NCI-H226 (cell line): ENCODE results near the gene HMG20B.

Experiments used
- DNase-seq: peaks from one replicate; pipeline ENCODE4 v3.0.0-alpha.2; 2015

The HMG20B gene

DNA sequence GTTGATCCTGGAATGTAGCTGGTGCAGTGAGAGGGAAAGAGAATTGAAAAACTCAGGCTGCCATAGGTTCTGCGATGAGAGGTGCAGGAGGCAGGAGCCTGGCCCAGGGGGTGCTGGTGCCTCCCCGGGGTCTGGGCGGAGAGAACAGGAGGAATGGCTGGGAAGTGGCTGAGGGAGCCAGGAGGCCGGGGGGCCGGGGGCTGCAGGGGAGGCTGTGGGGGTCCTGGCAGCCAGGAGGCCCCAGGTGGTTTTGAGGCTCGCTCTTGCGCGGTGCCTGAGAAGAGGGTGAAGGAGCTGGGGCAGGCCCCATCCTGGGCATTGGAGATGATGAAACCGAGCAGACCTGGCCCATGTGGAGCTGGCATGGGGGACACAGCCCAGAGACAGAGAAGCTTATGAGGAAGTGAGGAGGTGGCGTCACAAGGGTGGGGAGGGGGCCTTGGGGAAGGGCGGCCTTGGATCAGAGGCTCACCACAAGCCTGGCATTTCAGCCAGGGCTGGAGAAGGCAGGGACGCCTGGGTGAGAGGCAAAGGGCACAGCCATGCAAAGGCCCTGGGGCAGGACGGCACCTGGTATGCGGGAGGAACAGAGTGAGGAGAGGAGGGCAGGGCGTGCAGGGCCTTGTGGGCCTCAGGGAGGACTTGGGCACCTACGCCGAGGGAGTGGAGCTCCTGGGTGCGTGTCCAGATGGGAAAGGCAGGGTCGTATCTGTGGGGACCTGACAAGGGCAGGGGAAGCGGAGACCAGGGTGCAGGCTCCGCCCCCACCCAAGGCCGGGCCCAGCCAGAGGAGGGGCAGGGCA is 35.1 kb upstream of the HMG20B start:
- DNase-seq: no peak

DNA sequence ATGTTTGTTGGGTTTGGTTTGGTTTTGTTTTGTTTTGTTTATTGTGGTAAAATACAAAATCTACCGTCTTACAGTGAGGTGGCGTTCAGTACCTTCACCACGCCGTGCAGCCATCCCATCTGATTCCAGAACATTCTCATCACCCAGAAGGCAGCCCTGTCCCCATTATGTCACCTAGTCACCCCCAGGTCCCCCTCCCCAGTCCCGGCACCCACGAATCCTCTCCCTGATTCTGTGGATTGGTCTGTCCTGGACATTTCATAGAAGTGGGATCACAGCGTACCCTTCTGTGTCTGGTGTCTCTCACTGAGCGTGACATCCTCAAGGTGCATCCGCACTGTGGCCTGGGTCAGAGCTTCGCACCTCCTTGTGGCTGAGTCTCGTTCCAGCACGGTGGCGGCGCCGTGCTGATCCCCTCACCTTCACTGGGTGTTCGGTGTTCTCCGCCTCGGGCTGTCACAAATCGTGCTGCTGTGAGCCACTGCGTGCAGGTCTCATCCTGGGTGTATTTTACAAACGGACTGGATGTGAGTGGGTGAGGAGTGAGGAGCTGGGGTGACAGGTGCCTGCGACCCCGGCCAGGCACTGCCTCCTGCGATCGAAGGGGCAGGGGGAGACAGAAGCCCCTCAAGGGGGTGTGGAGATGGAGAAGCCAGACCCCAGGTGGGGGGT is 34.4 kb upstream of the HMG20B start:
- DNase-seq: no peak

DNA sequence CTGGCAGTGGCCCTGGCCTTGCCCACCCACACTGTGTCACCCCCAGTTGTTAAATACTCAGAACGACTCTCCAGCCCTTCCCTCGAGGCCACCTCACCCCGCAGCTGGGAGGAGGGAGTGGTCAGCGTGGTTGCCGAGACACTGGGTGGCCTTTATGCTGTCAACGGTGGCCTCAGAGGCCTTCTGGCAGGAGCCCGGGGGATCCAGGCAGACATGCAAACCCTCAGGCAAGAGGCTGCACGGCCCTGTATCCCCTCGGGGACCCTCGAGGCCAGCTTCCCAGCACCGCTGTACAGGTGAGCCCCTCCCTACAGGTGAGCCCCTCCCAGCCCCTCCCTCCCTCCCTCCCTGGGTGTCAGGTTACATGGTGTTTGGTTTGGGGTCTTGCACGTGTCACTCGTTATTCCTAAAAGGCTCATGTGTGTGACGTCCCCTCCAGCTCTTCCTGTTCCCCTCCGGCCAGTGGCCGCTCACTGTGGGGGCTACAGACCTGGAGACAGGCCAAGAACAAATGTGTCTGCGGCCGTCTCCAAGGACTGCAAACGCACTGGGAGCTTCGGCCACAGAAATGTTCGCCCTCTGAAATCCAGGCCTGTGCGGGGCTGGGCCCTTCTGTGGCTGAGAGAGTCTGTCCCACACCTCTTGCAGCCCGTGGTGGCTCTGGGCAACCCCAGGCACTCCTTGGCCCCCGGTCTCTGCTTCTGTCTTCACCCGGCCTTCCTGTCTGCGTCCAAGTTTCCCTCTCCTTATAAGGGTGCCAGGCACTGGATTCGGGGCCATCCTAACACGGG is 33.6 kb upstream of the HMG20B start, which contains the start of gene TEKTIP1:
Gene TEKTIP1 (plus strand): TSS at position 210 of the 791 bp plus-strand sequence. CDS start 4 bp downstream, at position 214.
- DNase-seq: no peak

DNA sequence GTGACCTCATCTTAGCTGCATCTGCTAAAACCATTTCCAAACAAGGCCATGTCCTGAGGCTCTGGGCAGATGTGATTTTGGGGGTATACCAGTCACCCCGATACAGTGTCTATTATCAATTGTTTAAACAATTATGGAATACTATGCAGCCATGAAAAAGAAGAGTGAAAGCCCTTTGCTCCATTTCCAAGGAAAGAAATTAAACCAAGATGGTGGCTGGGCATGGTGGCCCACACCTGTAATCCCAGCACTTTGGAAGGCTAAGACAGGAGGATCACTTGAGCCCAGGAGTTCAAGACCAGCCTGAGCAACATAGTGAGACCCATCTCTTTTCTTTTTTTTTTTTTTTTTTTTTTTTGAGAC is 33.0 kb upstream of the HMG20B start:
- no peak for DNase-seq

DNA sequence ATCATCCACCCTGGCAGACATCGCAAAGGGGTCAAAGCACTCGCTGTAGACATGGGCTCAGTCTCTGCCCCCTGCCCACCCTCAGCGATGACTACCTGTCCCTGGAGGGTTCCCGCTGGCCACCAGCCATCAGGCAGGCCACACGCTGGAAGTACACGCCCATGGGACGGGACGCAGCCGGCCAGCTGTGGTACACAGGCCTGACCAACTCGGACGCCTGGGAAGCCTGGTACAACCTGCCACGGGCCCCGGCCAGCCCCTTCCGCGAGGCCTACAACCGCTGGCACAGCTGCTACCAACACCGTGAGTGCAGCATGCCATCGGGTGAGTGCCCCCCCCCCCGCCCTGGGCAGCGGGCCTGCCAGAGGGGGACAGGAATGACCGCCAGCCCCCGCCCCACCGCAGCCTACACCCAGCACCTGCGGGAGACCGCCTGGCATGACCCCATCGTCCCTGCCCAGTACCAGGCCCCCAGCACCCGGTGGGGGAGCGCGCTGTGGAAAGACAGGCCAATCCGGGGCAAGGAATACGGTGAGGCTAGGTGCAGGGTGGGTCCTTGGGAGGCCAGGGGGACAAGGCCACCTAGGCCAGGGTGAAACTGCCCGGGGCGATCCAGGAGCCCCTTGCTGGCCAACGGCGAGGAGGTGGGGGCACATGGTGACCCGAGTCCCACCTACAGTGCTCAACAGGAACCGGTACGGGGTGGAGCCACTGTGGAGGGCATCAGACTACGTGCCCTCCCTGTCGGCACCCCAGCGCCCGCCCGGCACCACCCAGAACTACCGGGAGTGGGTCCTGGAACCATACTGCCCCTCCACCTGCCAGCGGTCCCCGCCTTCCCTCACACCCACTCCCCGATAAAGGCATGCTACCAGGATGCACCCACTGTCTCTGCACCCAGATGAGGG is 29.3 kb upstream of the HMG20B start:
- no peak for DNase-seq

DNA sequence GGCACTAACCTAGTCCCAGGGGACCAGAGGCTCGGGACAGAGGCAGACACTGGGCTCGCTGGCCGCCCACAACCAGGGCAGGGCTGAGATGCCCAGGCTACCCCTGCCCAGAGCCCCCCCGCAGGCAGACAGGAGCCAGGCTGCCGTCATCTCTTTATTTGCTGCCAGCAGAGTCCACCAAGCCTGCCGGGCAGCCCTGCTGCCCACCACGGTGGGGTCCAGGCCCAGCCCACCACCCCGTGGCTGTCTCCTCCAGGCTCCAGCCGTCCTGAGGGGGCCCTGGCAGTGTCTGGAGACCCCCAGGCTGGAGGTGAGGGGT is 28.7 kb upstream of the HMG20B start:
- no peak for DNase-seq

DNA sequence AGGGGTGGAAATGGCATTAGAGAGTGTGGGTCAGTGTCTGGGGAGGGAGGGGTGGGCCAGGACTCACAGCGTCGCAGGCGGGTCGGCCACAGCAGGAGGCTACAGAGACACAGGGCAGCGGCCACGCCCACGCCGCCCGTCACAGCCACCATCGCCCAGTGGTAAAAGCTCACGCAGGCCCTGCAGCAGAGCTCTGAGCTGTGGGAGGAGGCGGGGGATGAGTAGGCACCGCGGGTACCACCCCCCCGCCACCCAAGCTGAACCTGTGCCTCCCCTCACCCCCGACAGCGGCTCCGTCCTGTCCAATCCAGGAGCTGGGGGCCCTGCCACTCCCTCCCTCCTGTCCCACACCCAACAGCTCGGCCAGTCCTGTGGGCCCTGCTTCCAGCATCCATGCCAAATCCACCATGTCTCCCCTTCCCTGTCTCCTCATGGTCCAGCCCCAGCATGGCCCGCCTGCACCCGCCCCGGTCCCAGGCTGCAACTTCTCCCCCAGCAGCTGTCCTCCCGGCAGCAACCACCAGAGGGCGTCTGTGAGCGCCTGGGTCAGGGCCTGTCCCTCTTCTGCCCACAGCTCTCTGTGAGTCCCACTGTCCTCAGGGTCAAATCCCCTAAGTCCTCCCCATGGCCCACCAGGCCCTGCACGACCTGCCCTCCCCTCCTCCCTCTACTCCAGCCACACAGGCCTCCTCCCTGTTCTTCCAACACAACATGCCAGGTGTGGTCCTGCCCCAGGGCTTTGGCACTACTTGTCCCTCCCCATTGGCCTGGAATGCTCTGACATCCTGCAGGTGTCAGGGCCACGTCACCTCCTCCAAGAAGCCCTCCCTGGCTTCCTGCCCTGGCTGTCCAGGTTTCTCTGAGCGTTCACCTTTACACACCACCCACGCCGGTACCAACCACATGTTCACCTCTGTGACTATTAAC is 27.7 kb upstream of the HMG20B start:
- DNase-seq: peak; percentile 73

DNA sequence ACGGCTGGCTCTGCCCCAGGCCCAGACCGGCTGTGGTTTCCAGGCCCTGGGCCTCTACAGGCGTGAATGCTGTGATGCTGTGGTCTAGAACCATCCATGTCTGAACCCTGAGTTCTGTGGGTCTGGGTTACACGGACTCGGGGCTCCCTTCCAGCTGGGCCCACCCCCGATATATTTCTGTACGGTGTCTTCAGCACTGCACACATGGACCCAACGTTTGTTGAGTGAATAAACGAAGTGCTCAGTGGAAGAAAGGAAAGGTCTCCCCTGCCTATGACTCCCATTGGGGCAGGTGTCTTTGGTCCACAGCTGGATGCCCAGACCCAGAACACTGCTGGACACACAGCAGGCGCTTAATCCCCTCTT is 27.1 kb upstream of the HMG20B start:
- no peak for DNase-seq

DNA sequence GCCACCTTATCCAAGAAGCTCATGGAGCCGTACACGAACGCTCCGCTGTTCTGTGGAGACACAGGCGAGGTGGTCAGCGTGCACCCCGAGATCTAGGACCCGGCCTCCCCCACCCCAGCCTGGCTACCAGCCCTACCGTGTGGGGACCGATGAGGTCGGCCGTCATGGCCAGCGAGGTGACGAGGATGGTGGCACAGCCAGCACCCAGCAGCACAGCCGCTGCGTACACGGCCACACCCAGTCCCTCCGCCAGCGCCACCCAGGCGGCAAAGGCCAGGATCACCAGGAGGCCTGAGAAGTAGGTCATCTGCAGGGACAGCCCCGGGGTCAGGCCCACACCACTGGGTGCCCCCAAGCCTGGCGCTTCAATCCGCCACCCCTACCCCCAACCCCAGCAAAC is 26.6 kb upstream of the HMG20B start:
- DNase-seq: no peak

DNA sequence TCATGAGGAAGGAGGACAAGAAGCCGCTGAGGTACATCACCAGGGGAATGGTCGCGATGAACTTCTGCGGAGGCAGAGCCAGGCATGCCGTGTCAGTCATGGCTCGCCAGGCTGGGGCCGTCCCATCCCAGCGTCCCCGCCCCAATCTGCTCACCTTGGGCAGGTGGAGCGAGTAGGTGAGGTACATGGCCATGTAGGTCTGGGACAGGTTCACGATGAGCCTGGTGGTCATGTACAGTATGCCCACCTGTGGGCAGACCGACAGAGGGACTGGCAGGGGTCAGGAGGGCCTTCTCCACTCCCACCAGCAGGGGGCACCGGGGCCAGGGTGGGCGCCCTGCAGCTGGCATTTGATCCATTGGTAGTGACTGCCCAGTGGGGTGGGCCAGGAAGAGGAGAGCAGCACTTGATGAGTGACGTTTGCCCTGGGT is 25.4 kb upstream of the HMG20B start:
- no peak for DNase-seq

DNA sequence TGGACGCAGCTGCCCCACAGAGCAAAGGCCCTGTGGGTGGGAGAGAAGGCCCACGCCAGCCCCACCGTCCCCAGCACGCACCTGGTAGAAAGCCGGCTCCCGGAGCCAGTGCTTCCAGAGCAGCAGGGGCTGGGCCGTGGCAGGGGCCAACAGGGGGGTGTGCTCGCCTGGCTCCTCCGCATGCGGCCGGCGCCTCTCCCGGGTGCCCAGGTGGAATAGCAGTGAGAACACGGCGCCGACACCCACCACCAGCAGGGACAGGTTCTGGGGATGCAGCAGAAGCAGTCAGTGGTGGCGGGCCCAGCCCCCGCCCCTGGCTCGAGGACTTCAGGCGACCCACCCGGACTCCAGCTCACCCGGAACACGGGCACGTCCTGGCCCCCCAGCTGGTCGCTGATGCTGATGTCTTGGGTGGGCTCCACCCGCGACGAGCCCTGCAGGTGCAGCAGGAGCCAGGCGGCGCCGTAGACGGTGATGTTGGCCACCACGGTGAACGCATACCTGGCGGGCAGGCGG is 24.9 kb upstream of the HMG20B start:
- DNase-seq: no peak

DNA sequence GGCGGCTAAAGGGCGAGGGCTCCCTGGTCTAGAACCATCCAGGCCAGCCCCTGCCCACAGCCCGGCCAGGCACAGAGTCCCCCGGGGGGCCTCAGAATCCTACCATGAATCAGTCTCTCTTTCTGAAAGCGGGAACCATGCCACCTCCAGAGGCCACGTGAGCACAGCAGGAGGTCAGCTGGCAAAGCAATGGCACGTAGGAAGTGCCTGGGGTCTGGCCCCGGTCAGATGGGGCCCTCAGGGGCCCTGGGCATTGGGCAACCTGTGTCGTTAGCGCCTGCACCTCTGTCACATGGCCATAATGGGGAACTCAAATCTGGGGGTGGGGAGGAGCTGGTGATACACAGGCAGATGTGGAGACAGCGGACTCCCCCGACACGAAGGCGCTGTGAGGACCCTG is 24.1 kb upstream of the HMG20B start:
- DNase-seq: no peak

DNA sequence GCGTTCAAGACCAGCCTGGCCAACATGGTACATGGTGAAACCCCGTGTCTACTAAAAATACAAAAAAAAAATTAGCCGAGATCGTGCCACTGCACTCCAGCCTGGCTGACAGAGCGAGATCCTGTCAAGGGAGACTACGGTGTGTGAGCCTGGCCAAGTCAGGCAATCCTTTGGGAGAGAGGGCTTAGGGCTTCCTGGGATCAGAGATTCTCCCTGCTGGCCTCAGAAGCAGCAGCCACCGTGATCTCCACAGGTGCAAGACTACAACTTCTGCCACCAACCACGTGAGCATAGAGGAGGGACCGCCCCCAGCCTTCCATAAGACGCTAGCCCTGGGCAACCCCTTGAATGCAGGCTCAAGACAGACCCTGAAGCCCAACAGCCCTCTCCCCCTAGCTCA is 22.9 kb upstream of the HMG20B start:
- no peak for DNase-seq

DNA sequence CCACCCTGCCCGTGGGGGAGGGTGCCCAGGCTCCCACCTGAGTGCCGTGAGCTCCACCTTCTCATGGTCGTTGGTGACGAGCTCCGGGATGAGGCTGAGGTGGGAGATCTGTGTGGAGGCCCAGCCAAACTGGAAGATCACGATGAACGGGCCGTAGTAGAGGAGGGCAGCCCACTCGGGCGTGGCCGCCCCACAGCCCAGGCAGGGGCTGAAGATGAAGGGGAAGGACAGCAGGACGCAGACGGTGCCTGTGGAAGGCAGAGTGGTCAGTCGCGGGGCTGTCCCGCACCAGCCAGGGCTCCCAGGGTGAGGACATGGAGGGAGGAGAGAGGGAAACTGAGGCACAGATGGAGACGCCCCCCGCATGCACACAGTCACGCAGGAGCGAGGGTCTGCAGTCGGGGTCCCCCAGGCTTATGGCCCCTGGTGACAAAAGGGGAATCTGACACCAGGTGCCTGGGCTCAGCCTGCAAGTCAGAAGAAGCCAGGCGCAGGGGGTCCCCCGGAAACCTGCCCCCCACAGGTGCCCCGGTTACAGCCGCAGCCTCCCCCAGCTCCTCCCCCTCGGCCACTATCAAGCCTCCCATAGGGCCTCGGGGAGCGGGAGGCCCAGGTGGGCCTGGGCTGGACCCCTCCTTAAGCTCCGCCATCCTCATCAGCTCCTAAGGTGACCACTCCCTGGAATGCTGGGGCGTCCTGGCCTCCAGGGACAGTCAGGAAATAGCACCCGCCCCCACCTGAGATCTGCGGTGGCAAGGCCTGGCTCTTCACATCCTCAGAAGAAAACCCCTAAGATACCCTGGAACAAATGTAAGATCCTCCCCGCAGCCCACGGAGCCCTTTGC is 21.6 kb upstream of the HMG20B start:
- no peak for DNase-seq

DNA sequence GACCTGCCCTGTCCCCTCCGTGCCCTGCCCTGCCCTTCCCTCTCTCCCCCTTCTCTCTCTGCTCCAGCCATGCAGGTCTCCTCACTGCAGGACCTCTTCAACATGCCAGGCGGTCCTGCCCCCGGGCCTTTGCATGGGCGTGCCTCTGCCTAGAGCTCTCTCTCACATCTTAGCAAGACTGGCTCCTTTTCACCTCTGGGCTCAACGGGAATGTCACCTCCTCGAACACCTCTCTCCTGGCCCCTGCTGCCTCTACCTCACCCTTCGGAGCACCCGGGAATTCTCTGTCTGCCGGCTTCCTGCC is 21.0 kb upstream of the HMG20B start:
- no peak for DNase-seq

DNA sequence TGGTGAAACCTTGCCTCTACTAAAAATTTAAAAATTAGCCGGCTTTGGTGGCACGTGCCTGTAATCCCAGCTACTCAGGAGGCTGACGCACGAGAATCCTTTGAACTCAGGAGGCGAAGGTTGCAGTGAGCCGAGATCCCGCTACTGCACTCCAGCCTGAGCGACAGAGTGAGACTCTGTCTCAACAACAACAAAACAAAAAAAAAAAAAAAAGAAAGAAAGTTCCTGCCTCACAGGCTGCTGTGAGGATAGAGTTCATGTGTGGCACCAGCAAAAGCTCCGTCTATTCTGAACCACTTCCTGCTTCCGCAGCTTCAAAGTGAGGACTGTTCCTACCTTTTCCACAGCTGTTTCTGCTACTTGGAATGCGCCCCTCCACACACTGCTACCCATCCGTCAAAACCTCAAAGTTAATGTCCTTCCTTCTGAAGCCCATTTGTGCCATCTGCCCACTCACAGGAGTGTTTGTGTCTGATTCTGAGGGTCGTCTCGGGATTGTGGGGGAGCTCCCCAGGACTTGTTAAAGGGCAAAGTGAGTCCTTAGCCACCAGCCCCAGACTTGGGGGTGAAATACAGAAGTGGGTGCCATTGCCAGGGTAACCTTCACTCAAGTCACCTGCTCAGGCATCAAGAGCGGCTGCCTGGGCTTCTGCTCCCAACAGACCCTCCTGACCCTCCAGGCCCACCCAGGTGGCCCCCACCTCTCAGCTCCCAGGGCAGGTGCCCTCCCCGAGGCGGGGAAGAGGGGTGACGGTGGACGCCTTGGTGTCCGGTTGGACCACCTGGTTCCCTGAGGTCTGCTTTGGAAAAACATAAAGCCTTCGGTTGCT is 18.3 kb upstream of the HMG20B start:
- DNase-seq: no peak

DNA sequence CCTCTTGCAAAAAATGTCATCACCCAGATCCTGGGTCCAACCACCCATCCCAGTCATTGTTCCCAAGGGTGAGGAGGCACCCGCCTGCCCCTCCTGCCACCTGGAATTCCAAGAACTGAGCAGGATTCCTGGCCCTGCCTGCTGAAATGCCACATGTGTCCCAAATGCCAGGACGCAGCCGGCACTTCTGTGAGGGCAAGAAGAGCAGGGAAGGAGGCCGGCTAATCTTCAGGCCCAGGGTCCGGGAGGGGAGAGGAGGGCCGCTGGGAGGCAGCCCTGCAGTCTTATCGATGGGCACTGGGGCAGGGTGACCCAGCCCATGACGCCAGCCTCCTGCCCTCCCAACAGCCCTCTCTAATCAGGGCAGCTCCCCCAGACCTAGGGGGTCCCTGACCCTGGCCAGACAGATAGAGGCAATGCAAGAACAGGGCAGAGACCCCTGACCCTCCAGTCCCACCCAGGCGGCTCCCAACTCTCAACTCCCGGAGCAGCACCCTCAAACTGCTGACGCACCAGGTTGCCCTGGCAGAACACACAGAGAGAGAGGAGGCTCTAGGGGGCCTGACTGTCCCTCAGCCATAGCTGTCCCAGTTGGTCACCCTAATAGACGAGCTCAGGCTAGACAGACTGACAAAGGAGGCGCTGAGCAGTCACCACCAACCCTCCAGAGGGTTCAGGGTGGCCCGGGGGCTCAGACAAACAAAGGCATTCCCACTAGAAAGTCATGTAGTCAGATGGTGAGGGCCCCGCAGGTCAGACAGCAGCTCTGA is 16.9 kb upstream of the HMG20B start:
- DNase-seq: no peak

DNA sequence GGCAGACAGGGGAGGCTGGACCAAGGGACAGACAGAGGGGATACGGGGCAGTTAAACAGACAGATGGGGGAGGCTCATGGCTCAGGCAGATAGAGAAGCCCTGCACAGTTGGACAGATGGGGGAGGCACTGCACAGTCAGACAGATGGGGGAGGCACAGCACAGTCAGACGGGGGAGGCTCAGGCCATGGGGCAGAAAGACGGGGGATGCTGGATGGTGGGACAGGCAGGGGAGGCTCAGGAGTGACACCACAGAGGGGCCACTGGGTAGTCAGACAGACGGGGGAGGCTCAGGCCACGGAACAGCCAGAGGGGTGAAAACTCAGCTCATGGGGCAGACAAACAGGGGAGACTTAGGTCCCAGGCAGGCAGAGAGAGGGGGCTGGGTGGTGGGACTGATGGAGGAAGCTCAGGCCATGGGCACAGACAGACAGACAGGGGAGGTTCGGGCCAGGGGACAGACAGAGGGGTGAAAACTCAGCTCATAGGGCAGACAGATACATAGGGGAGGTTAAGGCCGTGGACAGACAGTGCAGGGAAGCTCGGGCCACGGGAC is 16.2 kb upstream of the HMG20B start:
- DNase-seq: no peak

DNA sequence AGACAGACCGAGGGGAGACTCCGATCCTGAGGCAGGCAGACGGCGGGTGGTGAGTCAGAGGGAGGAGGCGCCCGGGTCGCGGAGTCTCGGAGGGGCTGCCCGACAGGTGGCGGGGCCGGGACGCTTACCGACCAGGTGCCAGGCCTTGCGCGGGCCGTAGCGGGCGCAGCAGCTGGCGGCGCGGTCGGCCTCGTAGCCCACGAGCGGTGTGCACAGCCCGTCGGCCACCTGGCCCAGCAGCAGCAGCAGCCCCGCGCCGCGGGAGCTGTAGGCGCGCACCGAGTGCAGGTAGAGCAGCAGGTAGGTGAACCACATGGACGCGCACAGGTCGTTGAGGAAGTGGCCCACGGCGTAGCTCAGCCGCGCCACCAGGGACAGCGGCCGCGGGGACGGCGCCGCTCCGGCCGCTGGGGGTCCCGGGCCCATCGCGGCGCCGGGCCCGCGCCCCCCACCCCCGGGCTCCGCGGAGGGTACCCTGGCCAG is 15.7 kb upstream of the HMG20B start:
- DNase-seq: no peak
